ENCODE results near the gene INSR. TPM values are rescaled to one million over a fixed set of nuclear protein-coding genes. Genes with fewer than 3 reads are reported as not detected.
A peak's percentile ranks its signal among the peaks of the same experiment; 100 is the strongest.

Gene INSR
- total and polyA plus RNA-seq, 10 of the 15 experiments (the other 5 are each of a cell fraction or from before 2014, with no cell fraction given): 4.2 to 34.9 (median 13.6) TPM

GRCh38 chr19:7292950-7293761 lies 1.1 kb downstream of the INSR start (continued):
- TF ChIP-seq, protein P1, sequence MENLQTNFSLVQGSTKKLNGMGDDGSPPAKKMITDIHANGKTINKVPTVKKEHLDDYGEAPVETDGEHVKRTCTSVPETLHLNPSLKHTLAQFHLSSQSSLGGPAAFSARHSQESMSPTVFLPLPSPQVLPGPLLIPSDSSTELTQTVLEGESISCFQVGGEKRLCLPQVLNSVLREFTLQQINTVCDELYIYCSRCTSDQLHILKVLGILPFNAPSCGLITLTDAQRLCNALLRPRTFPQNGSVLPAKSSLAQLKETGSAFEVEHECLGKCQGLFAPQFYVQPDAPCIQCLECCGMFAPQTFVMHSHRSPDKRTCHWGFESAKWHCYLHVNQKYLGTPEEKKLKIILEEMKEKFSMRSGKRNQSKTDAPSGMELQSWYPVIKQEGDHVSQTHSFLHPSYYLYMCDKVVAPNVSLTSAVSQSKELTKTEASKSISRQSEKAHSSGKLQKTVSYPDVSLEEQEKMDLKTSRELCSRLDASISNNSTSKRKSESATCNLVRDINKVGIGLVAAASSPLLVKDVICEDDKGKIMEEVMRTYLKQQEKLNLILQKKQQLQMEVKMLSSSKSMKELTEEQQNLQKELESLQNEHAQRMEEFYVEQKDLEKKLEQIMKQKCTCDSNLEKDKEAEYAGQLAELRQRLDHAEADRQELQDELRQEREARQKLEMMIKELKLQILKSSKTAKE (IDR thresholded peaks at IDR 0.05; ENCODE audit: low read depth, poor library complexity, severe bottlenecking): peak; percentile 42
- TF ChIP-seq CREM (IDR thresholded peaks at IDR 0.05; ENCODE audit: low read depth): 0 out of 2 replicates have a peak, but pooled peaks have one; percentile 18
- no peak for TF ChIP-seq E4F1 (IDR thresholded peaks at IDR 0.05; ENCODE audit: borderline replicate concordance, partially characterized antibody)
- no peak for TF ChIP-seq TCF12 (IDR thresholded peaks at IDR 0.05; ENCODE audit: low read depth, low read length)

All from GM12878 (cell line).